CD4-positive, CD25-positive, alpha-beta regulatory T cell (primary cell): ENCODE measurements around the gene ITPKB. TPM values are rescaled to one million over a fixed set of nuclear protein-coding genes. Genes with fewer than 3 reads are reported as not detected.
A peak's percentile ranks its signal among the peaks of the same experiment; 100 is the strongest.
"Not testable (repeated sequence)": the region's sequence is repeated elsewhere in the genome, so short reads cannot be mapped to it uniquely, and the experiment has no call there.

Experiments
- ATAC-seq, 2 donors: fragments of 150-1000 bp; cut with Tn5 transposase; one replicate each; pipeline ENCODE4 v1.10.0; 2021; ENCODE audit warnings: low read depth in 2 of 2, moderate number of reproducible peaks in 2 of 2, moderate library complexity in 1 of 2
- DNase-seq, 3 donors: peaks; one replicate each; pipeline versions ENCODE4 v3.0.0 to v3.0.0-alpha.2; 2012 to 2022; ENCODE audit warnings: mixed read lengths in 1 of 3
- H3K27ac ChIP-seq: one replicate; pipeline ENCODE4 v1.7.0; 2013; ENCODE audit warnings: mild to moderate bottlenecking, low read length; ENCODE audit not compliant: insufficient read depth, poor library complexity, severe bottlenecking
- H3K27me3 ChIP-seq: one replicate; pipeline ENCODE4 v1.7.0; 2013; ENCODE audit warnings: low read length; ENCODE audit not compliant: control insufficient read depth, insufficient read depth
- H3K36me3 ChIP-seq: one replicate; pipeline ENCODE4 v1.7.0; 2013; ENCODE audit warnings: mild to moderate bottlenecking, low read length, moderate library complexity; ENCODE audit not compliant: control insufficient read depth, insufficient read depth
- H3K4me1 ChIP-seq: 2 replicates; pipeline ENCODE4 v1.7.0; 2013; ENCODE audit warnings: mild to moderate bottlenecking, low read length; ENCODE audit not compliant: insufficient read depth, control insufficient read depth, poor library complexity, severe bottlenecking
- H3K4me3 ChIP-seq: one replicate; pipeline ENCODE4 v1.7.0; 2013; ENCODE audit warnings: low read depth, mild to moderate bottlenecking, low read length, moderate library complexity
- H3K9me3 ChIP-seq, 2 experiments: 1 replicate in 1 of 2; 2 replicates in 1 of 2; pipeline ENCODE4 v1.7.0; 2013; ENCODE audit warnings: low read length in 2 of 2, mild to moderate bottlenecking in 1 of 2, moderate library complexity in 1 of 2; ENCODE audit not compliant: control insufficient read depth in 2 of 2
- H3K27ac Mint-ChIP-seq, 3 donors: one replicate each; pipeline ENCODE4 v1.8.0; 2020 to 2022; ENCODE audit warnings: mild to moderate bottlenecking in 3 of 3, mixed read lengths in 3 of 3, moderate library complexity in 2 of 3
- H3K27me3 Mint-ChIP-seq: one replicate; pipeline ENCODE4 v1.8.0; 2022; ENCODE audit warnings: mild to moderate bottlenecking, mixed read lengths
- H3K36me3 Mint-ChIP-seq: one replicate; pipeline ENCODE4 v1.8.0; 2020; ENCODE audit warnings: mixed read lengths
- H3K4me1 Mint-ChIP-seq, 4 donors: one replicate each; pipeline ENCODE4 v1.8.0; 2020 to 2022; ENCODE audit warnings: mixed read lengths in 4 of 4, mild to moderate bottlenecking in 1 of 4
- H3K4me3 Mint-ChIP-seq, 4 donors: one replicate each; pipeline ENCODE4 v1.8.0; 2020 to 2022; ENCODE audit warnings: mild to moderate bottlenecking in 4 of 4, mixed read lengths in 4 of 4, moderate library complexity in 3 of 4
- H3K9me3 Mint-ChIP-seq, 7 donors: one replicate each; pipeline ENCODE4 v1.8.0; 2020 to 2022; ENCODE audit warnings: mixed read lengths in 7 of 7, mild to moderate bottlenecking in 3 of 7, moderate library complexity in 2 of 7
- polyA plus RNA-seq, 4 donors: library from polyadenylated mRNA; unstranded; fragments of 300-500 nt; fragmentation: Illumina TruSeq; gene quantifications; one replicate each; pipeline ENCODE4 v1.2.3, GENCODE V29; 2021
- total RNA-seq: library from RNA; stranded (reverse); gene quantifications from one replicate; pipeline ENCODE4 v1.2.3, GENCODE V29; 2022

The ITPKB gene
- total and polyA plus RNA-seq, 5 donors from 2014 or later = 38.5 to 216 (median 48.0) TPM

GRCh38 chr1:226728448-226728847 lies 10.6 kb downstream of the ITPKB start:
- H3K4me1 Mint-ChIP-seq = peaks cover 64 to 97% (median 76%) of the 10 kb centered on the region in 4 donors
- Histone ChIP-seq H3K9me3 (no peaks in the 10 kb centered on the region), H3K4me3 (peak overlapping the region; percentile 92), H3K4me1 (peaks cover 94% of the 10 kb centered on the region), H3K27ac (peak overlapping the region; percentile 79), H3K27me3 (no peaks in the 10 kb centered on the region), H3K36me3 (peaks cover 31% of the 10 kb centered on the region)
- H3K9me3 Mint-ChIP-seq = peaks cover 0 to 2% (median 0%) of the 10 kb centered on the region in 7 donors
- ATAC-seq = peak in 1 of 2 donors; percentile 27
- peak overlapping the region; percentile 83 to 99 (median 93) for H3K27ac Mint-ChIP-seq
- DNase-seq = no peak
- H3K27me3 Mint-ChIP-seq = no peaks in the 10 kb centered on the region
- H3K4me3 Mint-ChIP-seq = peak overlapping the region; percentile 91 to 100 (median 96)
- H3K36me3 Mint-ChIP-seq = peaks cover 75% of the 10 kb centered on the region

- Mint-ChIP-seq H3K27me3 (no peaks in the 10 kb centered on the region), H3K4me1 (peaks cover 59 to 96% (median 79%) of the 10 kb centered on the region in 4 donors), H3K27ac (peak overlapping the region; percentile 80 to 99 (median 83)), H3K36me3 (peaks cover 66% of the 10 kb centered on the region), H3K4me3 (peak overlapping the region; percentile 3 to 100 (median 94)), H3K9me3 (peaks cover 0 to 2% (median 0%) of the 10 kb centered on the region in 7 donors)
- no peak for ATAC-seq
- H3K4me3 ChIP-seq = peak overlapping the region; percentile 92
- H3K9me3 ChIP-seq = no peaks in the 10 kb centered on the region
- H3K36me3 ChIP-seq = peaks cover 47% of the 10 kb centered on the region
- DNase-seq = no peak
- peaks cover 97% of the 10 kb centered on the region for H3K4me1 ChIP-seq
- no peaks in the 10 kb centered on the region for H3K27me3 ChIP-seq
- H3K27ac ChIP-seq = peak overlapping the region; percentile 79
Measured at GRCh38 chr1:226725897-226726267, 13.2 kb downstream of the ITPKB start.

GRCh38 chr1:226723657-226724532 lies 15.2 kb downstream of the ITPKB start:
- peaks cover 94% of the 10 kb centered on the region for H3K4me1 ChIP-seq
- peaks cover 58 to 96% (median 78%) of the 10 kb centered on the region in 4 donors for H3K4me1 Mint-ChIP-seq
- ATAC-seq = no peak
- DNase-seq = no peak
- no peaks in the 10 kb centered on the region for H3K27me3 Mint-ChIP-seq
- H3K27ac Mint-ChIP-seq = peak overlapping the region; percentile 80 to 99 (median 83)
- peaks cover 0 to 2% (median 0%) of the 10 kb centered on the region in 7 donors for H3K9me3 Mint-ChIP-seq
- peak overlapping the region; percentile 92 for H3K4me3 ChIP-seq
- peaks cover 54% of the 10 kb centered on the region for H3K36me3 Mint-ChIP-seq
- no peaks in the 10 kb centered on the region for H3K9me3 ChIP-seq
- peak overlapping the region; percentile 79 for H3K27ac ChIP-seq
- H3K27me3 ChIP-seq = no peaks in the 10 kb centered on the region
- H3K4me3 Mint-ChIP-seq = peak overlapping the region; percentile 90 to 100 (median 94)
- H3K36me3 ChIP-seq = peaks cover 55% of the 10 kb centered on the region

- H3K27ac Mint-ChIP-seq = peak overlapping the region; percentile 80 to 98 (median 83)
- Histone ChIP-seq H3K4me3 (peak overlapping the region; percentile 92), H3K36me3 (peaks cover 53% of the 10 kb centered on the region), H3K9me3 (no peaks in the 10 kb centered on the region), H3K27ac (peak overlapping the region; percentile 79), H3K27me3 (no peaks in the 10 kb centered on the region), H3K4me1 (peaks cover 92% of the 10 kb centered on the region)
- H3K27me3 Mint-ChIP-seq = peaks cover 2% of the 10 kb centered on the region
- DNase-seq (peak in 1 of 3 donors; percentile 76), ATAC-seq (peak; percentile 70 to 73)
- H3K4me3 Mint-ChIP-seq = peak overlapping the region; percentile 76 to 100 (median 85)
- H3K9me3 Mint-ChIP-seq = peaks cover 0 to 2% (median 0%) of the 10 kb centered on the region in 7 donors
- H3K4me1 Mint-ChIP-seq = peaks cover 54 to 96% (median 74%) of the 10 kb centered on the region in 4 donors
- H3K36me3 Mint-ChIP-seq = peaks cover 53% of the 10 kb centered on the region
Measured at GRCh38 chr1:226722901-226723656, 16.0 kb downstream of the ITPKB start.

GRCh38 chr1:226722240-226722900 lies 16.7 kb downstream of the ITPKB start:
- peaks cover 4% of the 10 kb centered on the region for H3K27me3 Mint-ChIP-seq
- Histone ChIP-seq H3K9me3 (no peaks in the 10 kb centered on the region), H3K4me1 (peaks cover 92% of the 10 kb centered on the region), H3K4me3 (peak overlapping the region; percentile 92), H3K27ac (peak overlapping the region; percentile 79), H3K27me3 (no peaks in the 10 kb centered on the region), H3K36me3 (peaks cover 51% of the 10 kb centered on the region)
- peaks cover 0 to 2% (median 0%) of the 10 kb centered on the region in 7 donors for H3K9me3 Mint-ChIP-seq
- ATAC-seq (peak; percentile 2 to 19), DNase-seq (no peak)
- H3K4me1 Mint-ChIP-seq = peaks cover 49 to 95% (median 69%) of the 10 kb centered on the region in 4 donors
- peaks cover 49% of the 10 kb centered on the region for H3K36me3 Mint-ChIP-seq
- H3K4me3 Mint-ChIP-seq = peak overlapping the region; percentile 76 to 100 (median 85)
- peak overlapping the region; percentile 80 to 98 (median 83) for H3K27ac Mint-ChIP-seq

- not testable (repeated sequence) for H3K27me3 Mint-ChIP-seq, ATAC-seq, H3K9me3 ChIP-seq, DNase-seq, H3K4me3 ChIP-seq, H3K27me3 ChIP-seq, H3K9me3 Mint-ChIP-seq
- peaks cover 86% of the 10 kb centered on the region for H3K4me1 ChIP-seq
- H3K36me3 Mint-ChIP-seq = peaks cover 40% of the 10 kb centered on the region
- H3K27ac Mint-ChIP-seq = peak overlapping the region in 2 of 3 donors; percentile 78 to 98
- peaks cover 43 to 94% (median 64%) of the 10 kb centered on the region in 4 donors for H3K4me1 Mint-ChIP-seq
- peak overlapping the region; percentile 50 for H3K27ac ChIP-seq
- H3K36me3 ChIP-seq = peaks cover 41% of the 10 kb centered on the region
- peak overlapping the region in 3 of 4 donors; percentile 46 to 74 (median 62) for H3K4me3 Mint-ChIP-seq
Measured at GRCh38 chr1:226720574-226720973, 18.5 kb downstream of the ITPKB start.
